ENCODE measurements around the gene CYFIP1.

Gene CYFIP1

DNA sequence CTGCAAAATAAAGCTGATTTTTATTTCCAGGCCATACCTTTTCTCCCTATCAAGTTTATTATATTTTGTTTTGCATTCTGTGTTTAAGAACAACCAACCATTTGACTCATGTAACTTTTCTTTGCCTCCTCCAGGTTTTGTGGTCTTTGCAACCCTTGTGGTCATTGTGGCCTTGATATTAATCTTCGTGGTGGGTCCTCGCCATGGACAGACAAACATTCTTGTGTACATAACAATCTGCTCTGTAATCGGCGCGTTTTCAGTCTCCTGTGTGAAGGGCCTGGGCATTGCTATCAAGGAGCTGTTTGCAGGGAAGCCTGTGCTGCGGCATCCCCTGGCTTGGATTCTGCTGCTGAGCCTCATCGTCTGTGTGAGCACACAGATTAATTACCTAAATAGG is 114.1 kb downstream of the CYFIP1 start:
- DNase-seq, result no peak

DNA sequence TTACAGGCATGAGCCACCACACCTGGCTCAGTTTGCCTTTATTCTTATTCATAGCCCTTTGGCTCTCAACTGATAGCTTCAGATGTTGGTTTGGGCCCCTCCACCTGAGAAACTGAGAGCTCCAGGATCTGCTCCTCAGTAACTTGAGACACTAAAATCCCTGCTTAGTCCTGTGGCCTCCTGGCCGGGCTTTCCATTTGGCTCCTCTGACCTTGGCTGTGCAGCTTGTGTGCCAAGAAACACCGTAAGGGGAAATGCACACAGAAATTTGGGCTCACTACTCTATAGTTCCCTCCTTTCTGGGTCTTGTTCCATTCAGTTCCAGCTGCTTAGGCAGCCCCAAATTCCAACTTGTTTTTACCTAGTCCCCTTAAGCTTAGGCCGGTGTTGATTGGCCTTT is 116.8 kb downstream of the CYFIP1 start:
- no peak for DNase-seq

DNA sequence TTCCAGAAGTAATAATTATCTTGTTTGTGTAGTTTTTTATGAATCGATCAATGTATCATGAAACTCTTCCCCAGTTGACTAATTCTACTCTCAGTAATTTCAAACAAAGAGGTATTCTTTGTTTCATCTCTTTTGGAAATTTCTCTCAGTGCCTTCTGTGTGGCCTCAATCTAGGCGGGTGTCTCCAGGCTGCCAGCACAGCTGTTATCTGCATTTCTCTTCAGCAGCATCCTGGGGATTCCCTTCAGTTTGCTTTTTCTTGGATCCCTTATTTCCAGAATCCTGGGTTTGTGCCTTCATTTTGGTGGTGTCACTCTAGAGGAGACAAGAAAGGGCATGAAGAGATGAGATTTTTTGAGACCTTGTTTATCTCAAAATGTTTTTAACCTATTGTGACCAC is 119.0 kb downstream of the CYFIP1 start:
- DNase-seq, result no peak

- no peak for DNase-seq
These were observed 123.5 kb downstream of the CYFIP1 start for GRCh38 chr15:22856659-22857058.

GRCh38 chr15:22855791-22856190 is 124.4 kb downstream of the CYFIP1 start:
- no peak for DNase-seq

GRCh38 chr15:22851513-22851912 is 128.7 kb downstream of the CYFIP1 start:
- no peak for DNase-seq

DNA sequence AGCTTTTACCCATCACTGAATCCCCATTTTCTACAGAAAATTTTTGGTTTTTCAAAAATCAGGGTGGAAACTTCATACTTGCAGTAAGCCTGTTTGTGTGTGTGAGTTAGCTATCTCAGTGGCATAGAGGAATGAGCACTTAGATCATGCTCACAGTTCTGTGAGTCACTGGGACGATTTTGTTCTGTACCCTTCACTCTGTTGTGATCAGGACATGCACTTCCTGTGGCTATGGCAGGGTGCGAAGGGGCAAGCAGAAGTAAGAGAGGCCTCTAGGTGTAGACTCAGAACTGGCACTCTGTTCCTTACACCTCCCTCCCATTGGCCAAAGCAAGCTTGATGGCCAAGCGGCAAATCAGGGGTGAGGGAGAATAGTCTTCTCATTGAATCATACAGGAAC is 130.1 kb downstream of the CYFIP1 start:
- no peak for DNase-seq

- DNase-seq, result no peak
These were observed 134.1 kb downstream of the CYFIP1 start for GRCh38 chr15:22846073-22846472.

GRCh38 chr15:22845289-22845900 is 134.8 kb downstream of the CYFIP1 start:
- DNase-seq, result no peak

DNA sequence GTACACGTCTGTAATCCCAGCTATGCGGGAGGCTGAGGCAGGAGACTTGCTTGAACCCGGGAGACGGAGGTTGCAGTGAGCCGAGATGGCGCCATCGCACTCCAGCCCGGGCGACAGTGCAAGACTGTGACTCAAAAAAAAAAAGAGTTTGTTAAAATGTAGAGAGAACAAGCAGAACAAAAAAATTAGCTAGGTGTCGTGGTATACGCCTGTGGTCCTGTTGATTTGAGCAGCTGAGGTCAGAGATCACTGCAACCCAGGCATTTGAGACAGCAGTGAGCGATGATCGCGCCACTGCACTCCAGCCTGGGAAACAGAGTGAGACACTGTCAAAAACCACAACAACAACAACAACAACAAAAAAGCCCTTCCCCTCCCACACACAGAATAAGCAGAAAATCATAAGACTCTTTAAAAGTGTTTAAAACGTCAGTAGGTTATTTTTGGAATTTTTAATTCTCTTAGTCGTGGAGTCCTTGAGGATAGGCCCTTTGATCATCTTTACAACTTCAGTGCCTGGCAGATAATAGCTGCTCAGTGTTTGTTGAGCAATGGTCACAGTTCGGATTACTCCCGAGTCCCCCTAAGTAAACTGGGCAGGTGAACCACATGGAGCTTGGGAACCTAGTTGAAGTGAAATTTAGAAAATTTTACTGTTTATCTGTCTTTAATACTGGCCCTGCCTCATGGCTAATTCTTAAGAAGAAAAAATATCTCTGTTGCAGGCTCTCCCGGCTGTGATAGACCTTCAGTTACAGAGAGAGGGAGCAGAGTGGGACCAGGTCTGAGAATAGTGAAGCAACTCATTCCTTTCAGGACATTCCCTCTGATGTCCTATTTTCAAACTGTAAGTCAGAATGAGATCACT is 135.5 kb downstream of the CYFIP1 start:
- DNase-seq, result no peak

- no peak for DNase-seq
These were observed 141.0 kb downstream of the CYFIP1 start for GRCh38 chr15:22839046-22839695.

GRCh38 chr15:22838292-22839042 is 141.7 kb downstream of the CYFIP1 start, which contains the start of gene NIPA2:
Gene NIPA2 (plus strand): TSS chr15:22838666. CDS start chr15:22851732, 13,066 bp downstream.
- DNase-seq, result peak; percentile 74 to 93

- DNase-seq, result no peak
These were observed 148.7 kb downstream of the CYFIP1 start for GRCh38 chr15:22831473-22831872.

DNA sequence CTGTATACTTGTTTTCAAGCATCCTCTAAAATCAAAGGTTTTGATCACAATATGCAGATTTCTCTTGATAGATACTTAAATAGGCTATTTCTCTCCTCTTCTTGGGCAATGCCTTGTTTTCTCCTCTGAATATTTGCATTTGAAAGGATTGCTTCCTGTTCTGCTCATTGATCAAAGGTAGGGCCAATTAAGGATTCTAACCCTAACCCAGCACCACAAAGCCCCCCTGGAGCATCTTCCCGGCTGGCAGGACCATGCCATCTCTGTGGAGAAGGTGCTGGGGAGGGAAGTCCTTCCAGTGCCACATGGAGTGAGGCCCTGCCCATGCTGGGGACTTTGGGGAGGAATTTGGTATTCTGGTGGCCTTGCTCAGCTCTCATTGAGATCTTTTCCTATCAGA is 153.0 kb downstream of the CYFIP1 start:
- no peak for DNase-seq

DNA sequence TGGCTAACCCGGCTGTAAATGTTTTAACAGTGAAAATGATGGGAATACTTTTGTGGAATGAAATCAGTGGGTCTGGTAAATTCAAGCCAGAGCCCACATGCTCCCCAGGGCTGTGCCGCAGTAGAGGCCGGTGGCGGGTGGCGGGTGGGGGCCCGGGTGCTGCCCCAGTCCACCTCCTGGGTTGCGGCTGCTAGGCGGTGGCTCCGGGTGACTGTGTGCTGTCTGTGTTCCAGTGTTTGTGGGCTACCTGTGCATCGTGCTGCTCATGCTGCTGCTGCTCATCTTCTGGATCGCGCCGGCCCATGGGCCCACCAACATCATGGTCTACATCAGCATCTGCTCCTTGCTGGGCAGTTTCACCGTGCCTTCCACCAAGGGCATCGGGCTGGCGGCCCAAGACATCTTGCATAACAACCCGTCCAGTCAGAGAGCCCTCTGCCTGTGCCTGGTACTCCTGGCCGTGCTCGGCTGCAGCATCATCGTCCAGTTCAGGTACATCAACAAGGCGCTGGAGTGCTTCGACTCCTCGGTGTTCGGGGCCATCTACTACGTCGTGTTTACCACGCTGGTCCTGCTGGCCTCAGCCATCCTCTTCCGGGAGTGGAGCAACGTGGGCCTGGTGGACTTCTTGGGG is 156.6 kb downstream of the CYFIP1 start:
- DNase-seq, result no peak

DNA sequence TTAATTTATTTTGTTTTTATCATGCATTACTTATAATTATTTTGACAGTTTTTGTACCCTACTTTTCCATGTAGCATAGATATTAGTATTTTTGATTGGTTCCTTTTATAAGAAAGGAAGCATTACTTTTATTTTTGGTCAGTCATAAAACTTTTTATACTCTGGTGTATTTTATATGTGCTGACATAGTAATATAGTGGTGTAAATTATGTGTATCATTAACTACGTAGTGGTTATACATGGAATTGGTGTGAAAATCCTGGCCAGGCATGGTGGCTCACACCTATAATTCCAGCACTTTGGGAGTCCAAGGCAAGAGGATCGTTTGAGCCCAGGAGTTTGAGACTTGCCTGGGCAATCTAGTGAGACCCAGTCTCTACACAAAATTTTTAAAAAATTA is 160.5 kb downstream of the CYFIP1 start:
- DNase-seq, result no peak

Measured in NCI-H187 (cell line).